Activated CD8-positive, alpha-beta memory T cell treated with anti-CD3 and anti-CD28 coated beads, Interleukin-2, amount 10 ng/mL, durations not matched to agents 7 days and 5 days (primary cell): ENCODE measurements around the gene MBD3. TPM values are rescaled to one million over a fixed set of nuclear protein-coding genes. Genes with fewer than 3 reads are reported as not detected.

Experiments
- ATAC-seq: fragments of 150-1000 bp; cut with Tn5 transposase; one replicate; pipeline ENCODE4 v1.10.0; 2021; ENCODE audit warnings: moderate library complexity
- CTCF ChIA-PET: fragments of 350-600 bp; sonication (Branson Sonifier 250); formaldehyde crosslinking; loops from one replicate; lab custom pipeline; 2021; ENCODE audit warnings: antibody characterized with exemption; lab: Charles Lee
- DNase-seq: peaks from one replicate; pipeline ENCODE4 v3.0.0-alpha.2; 2020
- H3K27ac Mint-ChIP-seq: one replicate; pipeline ENCODE4 v1.8.0; 2021; ENCODE audit warnings: mild to moderate bottlenecking, mixed read lengths
- H3K27me3 Mint-ChIP-seq: one replicate; pipeline ENCODE4 v1.8.0; 2021; ENCODE audit warnings: mixed read lengths
- H3K36me3 Mint-ChIP-seq: one replicate; pipeline ENCODE4 v1.8.0; 2021; ENCODE audit warnings: mild to moderate bottlenecking, mixed read lengths
- H3K4me1 Mint-ChIP-seq: one replicate; pipeline ENCODE4 v1.8.0; 2021; ENCODE audit warnings: mixed read lengths
- H3K4me3 Mint-ChIP-seq: one replicate; pipeline ENCODE4 v1.8.0; 2021; ENCODE audit warnings: mild to moderate bottlenecking, moderate library complexity, mixed read lengths
- H3K9me3 Mint-ChIP-seq: one replicate; pipeline ENCODE4 v1.8.0; 2022; ENCODE audit warnings: low read depth, mixed read lengths
- total RNA-seq, 2 experiments: library from RNA; stranded (reverse); gene quantifications; one replicate each; pipeline ENCODE4 v1.2.3, GENCODE V29; 2021

MBD3 gene
- total RNA-seq, 2 experiments from 2014 or later: 87.4 to 101 TPM

- Mint-ChIP-seq H3K9me3 (no peaks in the 10 kb centered on the region), H3K36me3 (no peaks in the 10 kb centered on the region), H3K27me3 (no peaks in the 10 kb centered on the region), H3K4me1 (no peaks in the 10 kb centered on the region), H3K27ac (no peak overlapping the region), H3K4me3 (no peak overlapping the region)
- CTCF ChIA-PET: no interaction called here
- no peak for DNase-seq
- ATAC-seq: no peak
Observed at GRCh38 chr19:1627194-1627593, 34.5 kb upstream of the MBD3 start.

GRCh38 chr19:1626417-1627010, 33.8 kb upstream of the MBD3 start:
- CTCF ChIA-PET: no interaction called here
- H3K27ac Mint-ChIP-seq: no peak overlapping the region
- H3K4me1 Mint-ChIP-seq: no peaks in the 10 kb centered on the region
- no peaks in the 10 kb centered on the region for H3K27me3 Mint-ChIP-seq
- ATAC-seq (no peak), DNase-seq (no peak)
- no peak overlapping the region for H3K4me3 Mint-ChIP-seq
- H3K36me3 Mint-ChIP-seq: no peaks in the 10 kb centered on the region
- no peaks in the 10 kb centered on the region for H3K9me3 Mint-ChIP-seq

- Mint-ChIP-seq H3K27me3 (no peaks in the 10 kb centered on the region), H3K9me3 (no peaks in the 10 kb centered on the region), H3K4me3 (no peak overlapping the region), H3K4me1 (no peaks in the 10 kb centered on the region), H3K36me3 (no peaks in the 10 kb centered on the region), H3K27ac (no peak overlapping the region)
- peak; percentile 71 for ATAC-seq
- CTCF ChIA-PET: interaction anchor here (0.9 kb wide), 1 partner anchor 48 kb away, joined by 4 read pairs; no protein-coding TSS in a partner anchor
- peak; percentile 52 for DNase-seq
Observed at GRCh38 chr19:1624458-1624857, 31.8 kb upstream of the MBD3 start.

- Mint-ChIP-seq H3K4me3 (no peak overlapping the region), H3K27ac (no peak overlapping the region), H3K4me1 (no peaks in the 10 kb centered on the region), H3K9me3 (no peaks in the 10 kb centered on the region), H3K27me3 (no peaks in the 10 kb centered on the region), H3K36me3 (no peaks in the 10 kb centered on the region)
- no peak for DNase-seq
- CTCF ChIA-PET: interaction anchor here (1.2 kb wide), 1 partner anchor 76 kb away, joined by 5 read pairs; no protein-coding TSS in a partner anchor
- no peak for ATAC-seq
Observed at GRCh38 chr19:1622541-1622940, 29.9 kb upstream of the MBD3 start.

GRCh38 chr19:1622007-1622406, 29.3 kb upstream of the MBD3 start:
- CTCF ChIA-PET: interaction anchor here (1.2 kb wide), 1 partner anchor 76 kb away, joined by 5 read pairs; no protein-coding TSS in a partner anchor
- H3K27ac Mint-ChIP-seq: no peak overlapping the region
- no peak overlapping the region for H3K4me3 Mint-ChIP-seq
- no peaks in the 10 kb centered on the region for H3K9me3 Mint-ChIP-seq
- no peak for ATAC-seq
- H3K36me3 Mint-ChIP-seq: no peaks in the 10 kb centered on the region
- no peaks in the 10 kb centered on the region for H3K27me3 Mint-ChIP-seq
- H3K4me1 Mint-ChIP-seq: peaks cover 2% of the 10 kb centered on the region
- DNase-seq: no peak

GRCh38 chr19:1621574-1621973, 28.9 kb upstream of the MBD3 start:
- ATAC-seq: no peak
- H3K27me3 Mint-ChIP-seq: no peaks in the 10 kb centered on the region
- DNase-seq: no peak
- peaks cover 3% of the 10 kb centered on the region for H3K36me3 Mint-ChIP-seq
- no peak overlapping the region for H3K4me3 Mint-ChIP-seq
- H3K4me1 Mint-ChIP-seq: peaks cover 5% of the 10 kb centered on the region
- H3K27ac Mint-ChIP-seq: no peak overlapping the region
- H3K9me3 Mint-ChIP-seq: no peaks in the 10 kb centered on the region
- CTCF ChIA-PET: no interaction called here

GRCh38 chr19:1621021-1621420, 28.4 kb upstream of the MBD3 start:
- Mint-ChIP-seq H3K9me3 (no peaks in the 10 kb centered on the region), H3K36me3 (peaks cover 6% of the 10 kb centered on the region), H3K27ac (no peak overlapping the region), H3K27me3 (no peaks in the 10 kb centered on the region), H3K4me3 (no peak overlapping the region), H3K4me1 (peaks cover 5% of the 10 kb centered on the region)
- ATAC-seq: no peak
- no peak for DNase-seq
- CTCF ChIA-PET: no interaction called here

GRCh38 chr19:1620502-1620901, 27.8 kb upstream of the MBD3 start:
- CTCF ChIA-PET: no interaction called here
- Mint-ChIP-seq H3K9me3 (no peaks in the 10 kb centered on the region), H3K4me3 (no peak overlapping the region)

GRCh38 chr19:1619703-1620102, 27.0 kb upstream of the MBD3 start:
- peaks cover 14% of the 10 kb centered on the region for H3K36me3 Mint-ChIP-seq
- H3K4me1 Mint-ChIP-seq: peaks cover 5% of the 10 kb centered on the region
- H3K9me3 Mint-ChIP-seq: no peaks in the 10 kb centered on the region
- H3K4me3 Mint-ChIP-seq: no peak overlapping the region
- no peak for ATAC-seq
- CTCF ChIA-PET: interaction anchor here (0.8 kb wide), 1 partner anchor 29 kb away, joined by 4 read pairs; no protein-coding TSS in a partner anchor
- H3K27ac Mint-ChIP-seq: no peak overlapping the region
- H3K27me3 Mint-ChIP-seq: no peaks in the 10 kb centered on the region
- DNase-seq: no peak

More at GRCh38 chr19:1620502-1620901, 27.8 kb upstream of the MBD3 start:
- Mint-ChIP-seq H3K27ac (no peak overlapping the region), H3K4me1 (peaks cover 5% of the 10 kb centered on the region), H3K36me3 (peaks cover 11% of the 10 kb centered on the region), H3K27me3 (no peaks in the 10 kb centered on the region)
- ATAC-seq (no peak), DNase-seq (no peak)

- Mint-ChIP-seq H3K27ac (no peak overlapping the region), H3K36me3 (peaks cover 17% of the 10 kb centered on the region), H3K9me3 (no peaks in the 10 kb centered on the region), H3K4me3 (no peak overlapping the region), H3K27me3 (no peaks in the 10 kb centered on the region), H3K4me1 (peaks cover 5% of the 10 kb centered on the region)
- CTCF ChIA-PET: interaction anchor here (0.9 kb wide), 1 partner anchor 53 kb away, joined by 3 read pairs; no protein-coding TSS in a partner anchor
- ATAC-seq (no peak), DNase-seq (no peak)
Observed at GRCh38 chr19:1619094-1619439, 26.4 kb upstream of the MBD3 start.

- Mint-ChIP-seq H3K4me3 (no peak overlapping the region), H3K27me3 (no peaks in the 10 kb centered on the region), H3K27ac (no peak overlapping the region), H3K9me3 (no peaks in the 10 kb centered on the region), H3K36me3 (peaks cover 17% of the 10 kb centered on the region), H3K4me1 (peaks cover 5% of the 10 kb centered on the region)
- CTCF ChIA-PET: interaction anchor here (0.9 kb wide), 1 partner anchor 54 kb away, joined by 3 read pairs; no protein-coding TSS in a partner anchor
- peak; percentile 72 for ATAC-seq
- DNase-seq: peak; percentile 51
Observed at GRCh38 chr19:1618157-1619093, 25.8 kb upstream of the MBD3 start.

GRCh38 chr19:1616875-1617274, 24.2 kb upstream of the MBD3 start:
- peaks cover 26% of the 10 kb centered on the region for H3K36me3 Mint-ChIP-seq
- H3K27me3 Mint-ChIP-seq: no peaks in the 10 kb centered on the region
- DNase-seq (no peak), ATAC-seq (no peak)
- no peaks in the 10 kb centered on the region for H3K9me3 Mint-ChIP-seq
- H3K4me3 Mint-ChIP-seq: no peak overlapping the region
- CTCF ChIA-PET: interaction anchor here (1.0 to 2.4 kb wide), 3 partner anchors 33 to 70 kb away, joined by 3 to 6 read pairs (median 3); no protein-coding TSS in a partner anchor
- H3K4me1 Mint-ChIP-seq: peaks cover 5% of the 10 kb centered on the region
- peak overlapping the region; percentile 48 for H3K27ac Mint-ChIP-seq

- Mint-ChIP-seq H3K27me3 (no peaks in the 10 kb centered on the region), H3K4me3 (no peak overlapping the region), H3K4me1 (peaks cover 5% of the 10 kb centered on the region), H3K36me3 (peaks cover 26% of the 10 kb centered on the region), H3K27ac (peak overlapping the region; percentile 48), H3K9me3 (no peaks in the 10 kb centered on the region)
- ATAC-seq (no peak), DNase-seq (no peak)
- CTCF ChIA-PET: interaction anchor here (1.0 to 2.4 kb wide), 3 partner anchors 33 to 70 kb away, joined by 3 to 6 read pairs (median 3); no protein-coding TSS in a partner anchor
Observed at GRCh38 chr19:1616396-1616795, 23.7 kb upstream of the MBD3 start.
